ENCODE data around the gene BMP8A. TPM values are rescaled to one million over a fixed set of nuclear protein-coding genes. Genes with fewer than 3 reads are reported as not detected.

Gene BMP8A
- total RNA-seq, 1 experiment from 2014 or later, result 4.1 TPM

- BruUV-seq (replicated peaks), result no TSS peak
- Histone ChIP-seq H3K27me3 (ENCODE audit: insufficient read depth, low read length) (no peaks in the 10 kb centered on the region), H3K36me3 (ENCODE audit: control insufficient read depth in 1 of 2, insufficient read depth in 2 of 2, low read length in 2 of 2) (peaks cover 6 to 7% of the 10 kb centered on the region in 2 experiments; a peak in 1 of 4 replicates), H3K4me1 (ENCODE audit: control insufficient read depth in 1 of 2, insufficient read depth in 2 of 2, low read length in 2 of 2) (peaks cover 0 to 3% of the 10 kb centered on the region in 2 experiments; a peak in 2 of 4 replicates), H2AFZ (ENCODE audit: low read depth, low read length, poor library complexity, severe bottlenecking) (no peak overlapping the region), H3K9ac (ENCODE audit: low read length) (no peak overlapping the region), H3K79me2 (ENCODE audit: insufficient read depth, low read length) (no peaks in the 10 kb centered on the region), H3K4me3 (replicated peaks in 1 of 2; ENCODE audit: low read depth in 1 of 2, low read length in 2 of 2) (no peak overlapping the region), H3K9me2 (ENCODE audit: insufficient read depth) (no peaks in the 10 kb centered on the region), H3K4me2 (ENCODE audit: low read length) (no peak overlapping the region), H3K9me3 (ENCODE audit: control insufficient read depth in 1 of 2, insufficient read depth in 1 of 2, low read depth in 1 of 2, low read length in 2 of 2) (no peaks in the 10 kb centered on the region), H3K27ac (ENCODE audit: low read depth, low read length) (no peak overlapping the region), H4K20me1 (ENCODE audit: insufficient read depth) (no peaks in the 10 kb centered on the region)
- intact Hi-C loops (cut with micrococcal nuclease), result no loop called here
- RAD21 ChIA-PET (ENCODE audit: low non-redundant PET in 1 of 2, low total read pairs in 2 of 2, uncharacterized antibody in 2 of 2, unreplicated experiment in 2 of 2), result no interaction called here
- ATAC-seq, result no peak
- no peak for DNase-seq (ENCODE audit: low read depth, low spot score)
- TF ChIP-seq ZBTB33 (IDR thresholded peaks at IDR 0.05; ENCODE audit: extremely low read depth, insufficient replicate concordance, low read length) (no peak), CEBPB (IDR thresholded peaks at IDR 0.05; ENCODE audit: low read depth) (no peak), RAD21 (IDR thresholded peaks at IDR 0.05; ENCODE audit: low read depth) (no peak), CTCF (IDR thresholded peaks at IDR 0.05 in 2 of 3, conservative IDR thresholded peaks at IDR 0.05 in 1 of 3; ENCODE audit: borderline replicate concordance in 1 of 3, insufficient read depth in 1 of 3, low read depth in 2 of 3, low read length in 2 of 3) (no peak), SIN3A (IDR thresholded peaks at IDR 0.05; ENCODE audit: low read depth) (no peak), EZH2phosphoT487 (IDR thresholded peaks at IDR 0.05; ENCODE audit: borderline replicate concordance) (no peak), SRF (IDR thresholded peaks at IDR 0.05; ENCODE audit: low read depth) (no peak), YY1 (IDR thresholded peaks at IDR 0.05; ENCODE audit: extremely low read depth, insufficient replicate concordance, low read depth, low read length) (no peak), TCF7L2 (IDR thresholded peaks at IDR 0.05; ENCODE audit: borderline replicate concordance, extremely low read depth, insufficient read depth, insufficient read length) (no peak), EGR1 (IDR thresholded peaks at IDR 0.05; ENCODE audit: low read depth) (no peak)
- POLR2A ChIA-PET, result no interaction called here
- CTCF ChIA-PET, result interaction anchor here (1.0 to 1.4 kb wide), 2 partner anchors 9 to 115 kb away, joined by 3 read pairs; no protein-coding TSS in a partner anchor
Observed at GRCh38 chr1:39542924-39543323, 51.5 kb downstream of the BMP8A start.

Data from HCT116 (cell line).